T-cell (primary cell): ENCODE measurements around the gene LTBP3. TPM values are rescaled to one million over a fixed set of nuclear protein-coding genes. Genes with fewer than 3 reads are reported as not detected.

ENCODE experiments used
- ATAC-seq, 4 experiments: fragments of 200-7000 bp in 3 of 4; fragments of 150-1000 bp in 1 of 4; cut with Tn5 transposase; replicated peaks in 1 of 4; 1 replicate in 3 of 4; 2 replicates in 1 of 4; pipeline ENCODE4 v1.10.0; 2021; ENCODE audit warnings: moderate library complexity in 3 of 4, mild to moderate bottlenecking in 2 of 4, moderate number of reproducible peaks in 1 of 4
- CTCF ChIA-PET, 2 donors: fragments of 300-600 bp; sonication (Branson Sonifier 250); formaldehyde crosslinking; loops; one replicate each; lab custom pipeline; 2022; ENCODE audit warnings: antibody characterized with exemption in 2 of 2; lab: Charles Lee
- POLR2A ChIA-PET, 2 donors: fragments of 300-600 bp; sonication (Branson Sonifier 250); formaldehyde crosslinking; loops; one replicate each; lab custom pipeline; 2022; ENCODE audit warnings: antibody characterized with exemption in 2 of 2; lab: Charles Lee
- DNase-seq, 35 experiments: peaks; one replicate each; pipeline versions ENCODE4 v3.0.0 to v3.0.0-alpha.2; 2013 to 2023
- H3K27ac ChIP-seq: one replicate; pipeline ENCODE4 v1.5.1; 2013; ENCODE audit warnings: low read length
- H3K27me3 ChIP-seq, 2 experiments: replicated peaks in 1 of 2; 1 replicate in 1 of 2; 2 replicates in 1 of 2; pipeline versions ENCODE4 v1.6.1 to v1.7.0; 2013; ENCODE audit warnings: low read length in 1 of 2, mixed read lengths in 1 of 2; ENCODE audit not compliant: control insufficient read depth in 2 of 2, insufficient read depth in 2 of 2; ENCODE audit errors: extremely low read depth in 1 of 2
- H3K36me3 ChIP-seq, 2 donors: 1 replicate in 1 of 2; 2 replicates in 1 of 2; pipeline versions ENCODE4 v1.6.1 to v1.7.0; 2013; ENCODE audit warnings: low read length in 1 of 2; ENCODE audit not compliant: control insufficient read depth in 2 of 2, insufficient read depth in 1 of 2; ENCODE audit errors: extremely low read depth in 1 of 2
- H3K4me1 ChIP-seq, 2 experiments: 1 replicate in 1 of 2; 2 replicates in 1 of 2; pipeline versions ENCODE4 v1.6.1 to v1.7.0; 2013; ENCODE audit warnings: low read length in 2 of 2, mixed read lengths in 1 of 2; ENCODE audit not compliant: insufficient read depth in 2 of 2, control insufficient read depth in 1 of 2; ENCODE audit errors: extremely low read depth in 1 of 2
- H3K4me3 ChIP-seq, 2 donors: 1 replicate in 1 of 2; 2 replicates in 1 of 2; pipeline versions ENCODE4 v1.5.1 to v1.7.0; 2013; ENCODE audit warnings: mild to moderate bottlenecking in 2 of 2, low read length in 1 of 2, moderate library complexity in 1 of 2; ENCODE audit not compliant: control insufficient read depth in 1 of 2; ENCODE audit errors: extremely low read depth in 1 of 2
- H3K9me3 ChIP-seq: 2 replicates; pipeline ENCODE4 v1.7.0; 2013
- H3K27ac Mint-ChIP-seq, 2 donors: one replicate each; pipeline ENCODE4 v1.8.0; 2020 to 2021; ENCODE audit warnings: mild to moderate bottlenecking in 2 of 2, mixed read lengths in 2 of 2
- H3K27me3 Mint-ChIP-seq, 2 donors: one replicate each; pipeline ENCODE4 v1.8.0; 2021 to 2022; ENCODE audit warnings: mixed read lengths in 2 of 2
- H3K36me3 Mint-ChIP-seq: one replicate; pipeline ENCODE4 v1.8.0; 2021; ENCODE audit warnings: mixed read lengths
- H3K4me1 Mint-ChIP-seq, 3 donors: one replicate each; pipeline ENCODE4 v1.8.0; 2020 to 2022; ENCODE audit warnings: mixed read lengths in 3 of 3, mild to moderate bottlenecking in 1 of 3
- H3K4me3 Mint-ChIP-seq, 3 donors: one replicate each; pipeline ENCODE4 v1.8.0; 2020 to 2022; ENCODE audit warnings: mild to moderate bottlenecking in 3 of 3, mixed read lengths in 3 of 3, moderate library complexity in 3 of 3
- H3K9me3 Mint-ChIP-seq, 3 donors: one replicate each; pipeline ENCODE4 v1.8.0; 2020 to 2022; ENCODE audit warnings: mixed read lengths in 3 of 3
- WGBS: methylation state at CpG from one replicate; pipeline ENCODE4 v1.1.5; 2013; ENCODE audit warnings: missing lambda C conversion rate; ENCODE audit not compliant: insufficient coverage; 5-methylcytosine and 5-hydroxymethylcytosine counted together
- total RNA-seq, 35 experiments: library from RNA in 6 of 35; stranded (reverse) in 6 of 35; fragments of 120-200 nt in 1 of 35; gene quantifications; one replicate each; pipeline versions ENCODE4 v1.2.1 to v1.2.4 and lab custom pipeline; 2013 to 2026

The LTBP3 gene
- total RNA-seq, 5 donors from 2014 or later (not counting 1 experiment from before 2014, with no cell fraction given): 200 to 364 (median 284) TPM

DNA sequence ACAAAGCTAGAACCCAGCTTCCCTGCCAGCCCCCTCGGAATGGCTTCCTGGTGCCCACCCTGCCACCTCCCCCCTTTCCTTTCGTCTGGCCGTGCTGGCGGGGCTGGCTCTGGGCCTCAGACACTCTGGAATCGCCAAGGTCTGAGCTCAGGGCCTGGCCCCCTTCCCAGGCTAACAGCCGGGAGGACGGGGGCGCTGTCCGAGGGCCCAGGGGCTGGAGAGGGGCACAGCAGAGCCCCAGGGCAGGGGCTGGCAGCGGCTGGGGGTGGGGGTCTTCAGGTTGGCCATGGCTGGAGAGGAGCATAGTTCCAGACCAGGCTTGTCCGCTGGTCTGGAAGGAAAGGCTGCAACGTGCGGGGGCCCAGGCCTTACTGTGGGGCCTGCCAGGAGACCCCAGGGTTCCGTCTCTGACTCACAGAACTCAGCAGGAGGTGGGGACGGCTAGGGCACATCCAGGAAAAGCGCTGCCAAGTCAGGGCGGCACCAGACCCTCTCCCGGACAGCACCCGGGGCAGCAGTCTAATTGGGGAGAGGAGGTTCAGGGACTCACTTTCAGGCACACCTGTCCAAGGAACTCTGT lies 861 bp upstream of the LTBP3 start:
- no peak for ATAC-seq
- H3K4me3 ChIP-seq: peak overlapping the region; percentile 55 to 58
- no peaks in the 10 kb centered on the region for H3K36me3 Mint-ChIP-seq
- no peaks in the 10 kb centered on the region for H3K36me3 ChIP-seq
- ChIA-PET POLR2A (no interaction called here), CTCF (interaction anchor here (0.5 to 1.0 kb wide), 2 partner anchors 11 to 28 kb away, joined by 3 to 7 read pairs; partner anchors contain the start of gene ZNRD2 (in 1 of the 2))
- peak overlapping the region; percentile 89 for H3K27ac ChIP-seq
- no peaks in the 10 kb centered on the region for H3K27me3 ChIP-seq
- peak overlapping the region; percentile 62 to 91 (median 64) for H3K4me3 Mint-ChIP-seq
- peaks cover 19 to 72% of the 10 kb centered on the region in 2 experiments for H3K4me1 ChIP-seq
- peak overlapping the region; percentile 83 to 86 for H3K27ac Mint-ChIP-seq
- H3K9me3 ChIP-seq: no peaks in the 10 kb centered on the region
- 85% methylated on average over 7 of the region's 19 CpGs for WGBS
- peaks cover 60 to 67% (median 65%) of the 10 kb centered on the region in 3 donors for H3K4me1 Mint-ChIP-seq
- H3K27me3 Mint-ChIP-seq: no peaks in the 10 kb centered on the region
- no peak for DNase-seq
- no peaks in the 10 kb centered on the region for H3K9me3 Mint-ChIP-seq

DNA sequence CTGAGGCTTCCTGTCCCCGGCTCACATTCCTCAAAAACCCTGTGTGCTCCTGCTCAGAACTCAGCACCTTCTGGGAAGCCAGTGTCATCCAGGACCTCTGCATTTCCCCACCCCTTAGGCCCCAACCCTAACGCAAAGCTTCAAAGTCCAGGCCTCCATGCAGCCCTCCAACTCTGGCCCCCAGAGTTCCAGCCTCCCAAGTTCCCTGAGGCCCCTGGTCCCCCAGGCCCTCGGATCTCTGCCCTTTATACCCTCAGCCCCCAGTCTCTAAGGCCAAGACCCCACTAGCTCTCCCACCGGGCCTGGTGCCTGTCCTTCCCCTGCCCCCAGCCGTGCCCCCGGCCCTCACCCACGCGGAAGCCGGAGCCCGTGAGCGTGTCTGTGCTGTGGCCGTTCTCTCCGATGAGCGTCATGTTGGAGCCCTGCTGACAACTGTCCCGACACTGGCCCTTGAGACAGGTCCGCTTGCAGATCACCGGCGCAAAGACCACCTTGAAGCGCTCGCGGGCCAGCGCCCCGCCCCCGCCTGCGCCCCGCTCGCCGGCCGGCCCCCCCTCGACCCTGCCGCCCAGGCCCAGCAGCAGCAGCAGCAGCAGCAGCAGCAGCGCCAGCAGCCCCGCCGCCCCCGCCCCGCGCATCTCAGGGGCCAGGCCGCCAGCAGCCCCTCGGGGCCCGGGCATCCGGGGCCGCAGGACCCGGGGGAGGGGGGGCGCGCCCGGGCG lies 718 bp downstream of the LTBP3 start:
- Mint-ChIP-seq H3K27ac (peak overlapping the region; percentile 93 to 95), H3K36me3 (no peaks in the 10 kb centered on the region), H3K9me3 (no peaks in the 10 kb centered on the region), H3K4me3 (peak overlapping the region; percentile 82 to 91 (median 86)), H3K4me1 (peaks cover 66 to 69% (median 66%) of the 10 kb centered on the region in 3 donors), H3K27me3 (no peaks in the 10 kb centered on the region)
- no peaks in the 10 kb centered on the region for H3K9me3 ChIP-seq
- no peaks in the 10 kb centered on the region for H3K27me3 ChIP-seq
- ATAC-seq (peak in 3 of 4 experiments; percentile 6 to 15 (median 10)), DNase-seq (peak in 1 of 35 experiments; percentile 42)
- ChIA-PET POLR2A (no interaction called here), CTCF (interaction anchor here (1.1 to 1.2 kb wide), 2 partner anchors 9 to 16 kb away, joined by 4 to 5 read pairs; no protein-coding TSS in a partner anchor)
- 7% methylated on average over 44 of the region's 47 CpGs for WGBS
- no peaks in the 10 kb centered on the region for H3K36me3 ChIP-seq
- H3K27ac ChIP-seq: peak overlapping the region; percentile 77
- H3K4me3 ChIP-seq: peak overlapping the region; percentile 58 to 68
- peaks cover 27 to 80% of the 10 kb centered on the region in 2 experiments for H3K4me1 ChIP-seq

DNA sequence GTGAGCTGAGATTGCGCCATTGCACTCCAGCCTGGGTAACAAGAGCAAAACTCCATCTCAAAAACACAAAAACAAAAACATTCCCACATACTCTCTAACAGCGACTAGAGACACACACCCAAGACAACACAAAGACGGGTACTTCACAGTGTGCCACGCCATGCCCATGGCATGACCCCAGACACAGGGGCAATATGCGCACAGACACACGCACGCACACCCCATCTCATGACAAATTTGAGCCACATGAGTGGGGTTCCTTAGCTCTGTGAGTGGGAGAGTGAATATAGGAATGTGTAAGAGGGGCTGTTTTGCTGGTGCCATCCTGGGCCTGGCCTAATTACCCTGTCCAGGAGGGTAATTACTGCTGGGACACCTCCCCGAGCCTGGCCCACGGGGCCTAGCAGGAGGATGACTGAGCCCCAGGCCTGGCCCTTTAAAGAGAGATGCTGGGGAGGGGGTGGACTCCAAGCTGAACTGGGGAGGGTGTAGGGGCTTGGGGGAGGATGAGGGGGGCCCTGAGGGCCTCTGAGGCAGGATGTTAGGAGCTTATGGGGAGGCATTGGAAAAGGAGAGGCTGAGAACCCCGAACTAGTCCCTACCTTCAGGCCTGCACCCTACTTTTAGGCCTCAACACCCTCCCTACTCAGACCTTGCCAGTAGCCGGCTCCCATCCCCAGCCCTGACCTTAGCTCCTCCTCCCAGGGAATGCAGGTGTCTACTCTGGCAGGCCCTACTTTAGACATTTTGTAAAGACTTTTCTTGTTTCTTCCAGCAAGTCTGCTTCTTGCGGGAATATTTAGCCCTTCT lies 1.5 kb downstream of the LTBP3 start:
- H3K9me3 ChIP-seq: no peaks in the 10 kb centered on the region
- peak in 1 of 35 experiments; percentile 30 for DNase-seq
- H3K27me3 Mint-ChIP-seq: no peaks in the 10 kb centered on the region

DNA sequence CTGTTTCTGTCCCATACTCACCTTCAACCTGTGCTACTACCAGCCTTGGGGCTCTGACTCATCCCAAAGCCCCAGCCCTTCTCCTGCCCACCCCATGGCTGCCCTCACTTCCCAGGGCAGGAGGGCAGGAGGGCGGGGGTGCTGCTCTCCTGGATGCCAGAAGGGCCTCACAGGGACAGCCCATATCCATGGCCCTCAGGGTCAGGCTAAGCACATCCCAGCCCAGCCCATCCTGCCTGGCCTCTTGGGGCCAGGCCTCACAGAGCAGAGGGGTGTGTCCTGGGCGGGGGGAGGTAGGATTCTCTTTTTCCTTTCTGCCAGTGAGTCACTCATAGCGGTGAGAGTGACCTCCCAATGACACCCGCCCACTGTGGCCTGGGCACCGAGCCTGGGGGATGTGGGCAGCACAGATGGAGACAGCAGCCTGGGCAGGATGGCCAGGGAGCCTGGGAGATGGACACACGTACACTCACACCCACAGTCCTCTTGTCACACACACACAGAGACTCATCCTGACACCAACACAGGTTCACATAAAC lies 2.4 kb downstream of the LTBP3 start:
- Histone ChIP-seq H3K9me3 (no peaks in the 10 kb centered on the region), H3K27me3 (no peaks in the 10 kb centered on the region), H3K4me1 (peaks cover 30 to 91% of the 10 kb centered on the region in 2 experiments), H3K27ac (peak overlapping the region; percentile 53), H3K36me3 (peaks cover 3 to 10% of the 10 kb centered on the region in 2 donors), H3K4me3 (no peak overlapping the region)
- peak overlapping the region; percentile 93 to 95 for H3K27ac Mint-ChIP-seq
- H3K36me3 Mint-ChIP-seq: peaks cover 9% of the 10 kb centered on the region
- WGBS: 82% methylated on average over 3 of the region's 6 CpGs
- peak overlapping the region; percentile 82 to 91 (median 86) for H3K4me3 Mint-ChIP-seq
- CTCF ChIA-PET: interaction anchor here in 1 of 2 donors (0.6 to 1.0 kb wide), 2 partner anchors 14 to 466 kb away, joined by 3 read pairs; no protein-coding TSS in a partner anchor
- ATAC-seq (no peak), DNase-seq (no peak)
- H3K4me1 Mint-ChIP-seq: peaks cover 74 to 78% (median 74%) of the 10 kb centered on the region in 3 donors
- POLR2A ChIA-PET: interaction anchor here in 1 of 2 donors (0.7 kb wide), 1 partner anchor 677 kb away, joined by 3 read pairs; the partner anchor contains the start of gene EHD1
- H3K27me3 Mint-ChIP-seq: no peaks in the 10 kb centered on the region
- no peaks in the 10 kb centered on the region for H3K9me3 Mint-ChIP-seq

More for the DNA sequence above, 1.5 kb downstream of the LTBP3 start:
- peaks cover 70% of the 10 kb centered on the region in 3 donors for H3K4me1 Mint-ChIP-seq
- Histone ChIP-seq H3K27me3 (no peaks in the 10 kb centered on the region), H3K36me3 (peaks cover 0 to 1% of the 10 kb centered on the region in 2 donors), H3K27ac (peak overlapping the region; percentile 77), H3K4me3 (peak overlapping the region; percentile 58 to 68), H3K4me1 (peaks cover 30 to 87% of the 10 kb centered on the region in 2 experiments)
- no peak for ATAC-seq
- POLR2A ChIA-PET: interaction anchor here in 1 of 2 donors (0.6 kb wide), 1 partner anchor 8 kb away, joined by 3 read pairs; no protein-coding TSS in a partner anchor
- peak overlapping the region; percentile 93 to 95 for H3K27ac Mint-ChIP-seq
- WGBS: 59% methylated on average over 5 of the region's 12 CpGs
- peak overlapping the region; percentile 82 to 91 (median 86) for H3K4me3 Mint-ChIP-seq
- H3K9me3 Mint-ChIP-seq: no peaks in the 10 kb centered on the region
- peaks cover 4% of the 10 kb centered on the region for H3K36me3 Mint-ChIP-seq
- CTCF ChIA-PET: interaction anchor here (1.1 to 1.2 kb wide), 2 partner anchors 9 to 15 kb away, joined by 4 to 5 read pairs; no protein-coding TSS in a partner anchor

DNA sequence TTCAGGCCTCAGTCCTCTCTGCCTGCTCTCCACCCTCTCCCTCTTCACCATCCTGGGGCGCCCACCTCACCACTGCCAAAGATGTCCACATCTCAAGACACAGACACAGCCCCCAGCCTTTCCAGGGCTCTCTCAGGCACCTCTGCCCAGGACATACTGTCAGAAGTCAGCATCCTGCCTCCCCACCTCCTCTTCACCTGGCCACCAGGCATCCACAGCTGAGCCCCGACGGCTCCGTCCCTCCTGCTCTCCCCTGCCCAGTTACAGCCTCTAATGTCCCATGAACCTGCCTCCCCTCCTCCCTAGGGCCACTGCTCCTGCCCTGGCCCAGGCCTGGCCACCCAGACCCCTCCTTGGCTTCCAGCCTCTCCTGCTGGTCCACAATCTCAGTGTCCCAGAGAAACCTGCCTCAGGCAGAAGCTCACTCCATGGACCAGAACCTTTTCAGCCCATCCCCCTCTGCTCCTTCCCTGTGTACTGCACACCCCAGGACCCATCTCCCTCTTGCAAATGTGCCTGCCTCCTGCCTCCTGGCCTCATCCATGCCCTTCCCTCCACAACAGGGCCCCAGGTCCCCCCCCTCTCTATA lies 3.2 kb downstream of the LTBP3 start:
- CTCF ChIA-PET: interaction anchor here in 1 of 2 donors (0.6 to 1.0 kb wide), 2 partner anchors 13 to 467 kb away, joined by 3 read pairs; no protein-coding TSS in a partner anchor
- Histone ChIP-seq H3K36me3 (peaks cover 3 to 11% of the 10 kb centered on the region in 2 donors), H3K4me3 (no peak overlapping the region), H3K27ac (peak overlapping the region; percentile 53), H3K4me1 (peaks cover 30 to 83% of the 10 kb centered on the region in 2 experiments), H3K9me3 (no peaks in the 10 kb centered on the region), H3K27me3 (no peaks in the 10 kb centered on the region)
- Mint-ChIP-seq H3K27me3 (no peaks in the 10 kb centered on the region), H3K9me3 (no peaks in the 10 kb centered on the region), H3K4me3 (peak overlapping the region; percentile 17 to 91 (median 39)), H3K4me1 (peaks cover 66 to 72% (median 67%) of the 10 kb centered on the region in 3 donors), H3K27ac (peak overlapping the region; percentile 93 to 95), H3K36me3 (peaks cover 9% of the 10 kb centered on the region)
- 64% methylated on average over 4 of the region's 4 CpGs for WGBS
- ATAC-seq (no peak), DNase-seq (no peak)
- POLR2A ChIA-PET: interaction anchor here in 1 of 2 donors (0.7 kb wide), 1 partner anchor 677 kb away, joined by 3 read pairs; the partner anchor contains the start of gene EHD1
